ELF-1 (cell line): ENCODE results near the gene RNPC3.

ENCODE experiments used
- DNase-seq: peaks from one replicate; pipeline ENCODE4 v3.0.0-alpha.2; 2016; ENCODE audit warnings: low read depth, low spot score

Gene RNPC3, protein sequence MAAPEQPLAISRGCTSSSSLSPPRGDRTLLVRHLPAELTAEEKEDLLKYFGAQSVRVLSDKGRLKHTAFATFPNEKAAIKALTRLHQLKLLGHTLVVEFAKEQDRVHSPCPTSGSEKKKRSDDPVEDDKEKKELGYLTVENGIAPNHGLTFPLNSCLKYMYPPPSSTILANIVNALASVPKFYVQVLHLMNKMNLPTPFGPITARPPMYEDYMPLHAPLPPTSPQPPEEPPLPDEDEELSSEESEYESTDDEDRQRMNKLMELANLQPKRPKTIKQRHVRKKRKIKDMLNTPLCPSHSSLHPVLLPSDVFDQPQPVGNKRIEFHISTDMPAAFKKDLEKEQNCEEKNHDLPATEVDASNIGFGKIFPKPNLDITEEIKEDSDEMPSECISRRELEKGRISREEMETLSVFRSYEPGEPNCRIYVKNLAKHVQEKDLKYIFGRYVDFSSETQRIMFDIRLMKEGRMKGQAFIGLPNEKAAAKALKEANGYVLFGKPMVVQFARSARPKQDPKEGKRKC

DNA sequence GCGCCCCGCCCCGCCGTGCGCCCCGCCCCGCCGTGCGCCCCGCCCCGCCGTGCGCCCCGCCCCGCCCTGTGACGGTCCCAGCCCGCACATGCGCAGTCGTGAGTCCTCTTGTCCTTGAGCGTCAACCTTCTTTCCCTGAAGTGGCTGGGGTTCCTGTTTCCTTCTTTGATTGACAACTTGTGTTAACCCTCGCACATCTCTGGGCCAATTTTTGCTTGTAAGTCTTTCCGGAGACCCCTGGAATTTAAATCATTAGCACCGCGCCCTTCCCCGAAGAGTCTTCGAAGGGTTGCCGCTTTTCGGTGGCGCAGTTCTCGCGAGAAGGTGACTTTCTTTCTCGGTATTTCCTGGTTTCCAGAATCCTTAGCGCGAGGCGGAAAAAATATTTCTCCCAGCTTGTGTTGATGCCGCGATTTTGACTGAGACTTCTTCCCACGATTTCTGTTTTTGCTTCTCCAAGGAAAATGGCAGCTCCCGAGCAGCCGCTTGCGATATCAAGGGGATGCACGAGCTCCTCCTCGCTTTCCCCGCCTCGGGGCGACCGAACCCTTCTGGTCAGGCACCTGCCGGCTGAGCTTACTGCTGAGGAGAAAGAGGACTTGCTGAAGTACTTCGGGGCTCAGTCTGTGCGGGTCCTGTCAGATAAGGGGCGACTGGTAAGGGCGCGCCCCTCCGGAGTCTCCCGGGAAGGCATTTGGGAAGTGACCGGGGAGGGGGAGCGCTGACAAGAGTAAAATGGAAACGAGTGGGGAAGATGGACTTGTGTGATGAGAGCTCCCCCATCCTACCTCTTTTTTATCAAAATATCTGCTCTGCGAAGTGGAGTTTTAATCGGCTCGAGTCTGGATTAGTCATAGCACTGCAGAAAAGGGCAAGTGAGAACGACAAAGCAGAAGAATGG, at the start of gene RNPC3:
TSS of gene RNPC3 (plus strand) at position 93 of the 901 bp plus-strand sequence. CDS start at position 465, 372 bp downstream.
- DNase-seq, result peak; percentile 88

DNA sequence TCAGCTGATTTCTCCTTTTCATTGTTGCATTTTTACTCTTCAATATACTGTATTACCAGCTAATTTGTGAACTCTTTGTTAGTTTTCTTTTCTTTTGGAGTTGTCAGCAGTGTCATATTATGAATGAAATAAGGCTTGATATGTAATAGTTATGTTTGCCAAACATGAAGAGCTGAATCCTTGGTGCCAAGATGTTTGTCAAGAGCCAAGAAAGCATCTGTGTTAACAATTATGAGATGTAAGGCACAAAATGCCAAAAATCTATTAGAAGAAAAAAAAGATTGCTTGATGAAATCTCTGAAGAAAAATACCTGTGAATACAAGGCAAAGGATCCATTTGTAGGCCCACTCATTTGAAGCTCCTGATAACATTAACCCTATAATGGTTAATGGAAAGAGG, 48.4 kb upstream of the RNPC3 start:
- DNase-seq, result no peak

DNA sequence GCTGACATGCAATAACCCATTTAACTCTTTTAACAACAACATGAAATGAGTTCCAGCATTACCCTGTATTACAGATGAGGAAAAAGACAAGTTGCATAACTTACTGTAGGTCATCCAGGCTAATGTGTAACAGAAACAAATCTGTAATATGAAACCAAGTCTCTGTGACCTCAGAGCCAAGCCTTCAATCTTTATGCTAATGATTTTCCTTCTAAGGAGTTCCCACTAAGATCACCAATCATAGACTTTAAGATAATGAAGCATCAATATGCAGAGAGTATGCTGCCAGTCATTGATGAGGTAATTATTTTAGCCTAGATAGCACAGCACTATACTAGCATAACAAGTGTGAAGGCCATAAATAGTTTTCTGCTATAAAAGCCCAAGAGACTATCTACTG, 35.6 kb upstream of the RNPC3 start:
- no peak for DNase-seq

DNA sequence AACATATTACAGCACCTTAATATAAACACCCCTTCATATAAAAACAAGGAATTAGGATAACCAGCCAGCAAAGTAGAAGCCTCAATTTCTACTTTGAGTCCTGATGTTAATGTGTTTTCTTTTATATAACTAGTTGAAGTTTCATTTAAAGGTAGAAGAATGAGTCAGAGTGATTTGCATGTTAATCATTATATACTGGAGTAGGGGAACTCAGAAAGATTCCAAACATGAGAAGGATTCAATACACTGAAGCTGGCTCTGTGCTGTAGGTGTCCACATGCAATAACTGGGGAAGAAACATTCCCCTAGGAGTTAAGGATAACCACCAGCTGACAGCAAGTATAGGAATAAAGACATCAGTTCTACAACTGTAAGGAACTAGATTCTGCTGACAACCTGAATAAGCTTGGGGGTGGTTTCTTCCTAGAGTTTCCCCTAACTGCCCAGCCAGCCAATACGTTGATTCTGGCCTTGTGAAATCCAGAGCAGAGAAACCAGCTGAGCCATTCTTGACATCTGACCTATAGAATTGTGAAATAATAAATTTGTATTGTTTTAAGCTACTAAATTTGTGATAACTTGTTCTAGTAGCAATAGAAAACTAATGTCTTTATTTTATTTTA, 33.4 kb upstream of the RNPC3 start:
- DNase-seq, result no peak

DNA sequence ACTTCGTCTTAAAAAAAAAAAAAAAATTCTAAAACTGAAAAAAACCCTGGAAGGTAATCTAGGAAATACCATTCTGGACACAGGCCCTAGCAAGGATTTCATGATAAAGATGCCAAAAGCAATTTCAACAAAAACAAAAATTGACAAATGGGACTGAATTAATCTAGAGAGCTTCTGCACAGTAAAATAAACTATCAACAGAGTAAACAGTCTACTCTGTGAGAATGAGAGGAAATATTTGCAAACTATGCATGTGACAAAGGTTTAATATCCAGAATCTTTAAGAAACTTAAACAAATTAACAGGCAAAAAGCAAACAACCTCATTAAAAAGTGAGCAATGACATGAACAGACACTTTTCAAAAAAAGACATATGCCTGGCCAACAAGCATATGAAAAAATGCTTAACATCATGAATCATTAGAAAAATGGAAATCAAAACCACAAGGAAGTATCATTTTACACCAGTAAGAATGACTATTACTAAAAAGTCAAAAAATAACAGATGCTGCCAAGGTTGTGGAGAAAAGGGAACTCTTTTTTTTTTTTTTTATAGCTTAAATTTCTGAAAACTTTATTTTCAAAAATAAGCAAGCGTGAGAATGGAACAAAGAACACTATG, 29.4 kb upstream of the RNPC3 start:
- DNase-seq, result no peak

DNA sequence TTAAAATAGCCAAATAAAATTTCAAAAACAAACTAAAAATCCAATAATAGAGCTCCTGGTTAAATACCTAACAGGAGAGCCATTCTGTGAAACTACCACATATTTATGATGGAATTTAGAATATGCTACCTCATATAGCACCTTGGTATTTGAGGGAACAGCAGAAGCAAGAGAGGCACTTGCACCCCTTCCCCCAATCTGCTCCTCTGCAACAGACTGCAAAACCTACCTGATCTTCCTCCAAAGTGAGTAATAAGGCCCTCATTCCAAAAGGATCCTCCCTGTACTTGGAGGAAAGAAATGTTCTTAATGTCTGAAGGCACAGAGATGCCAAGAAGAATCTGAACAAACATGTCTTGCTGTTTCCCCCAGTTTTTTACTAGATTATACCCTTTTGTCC, 28.1 kb upstream of the RNPC3 start:
- DNase-seq, result no peak

DNA sequence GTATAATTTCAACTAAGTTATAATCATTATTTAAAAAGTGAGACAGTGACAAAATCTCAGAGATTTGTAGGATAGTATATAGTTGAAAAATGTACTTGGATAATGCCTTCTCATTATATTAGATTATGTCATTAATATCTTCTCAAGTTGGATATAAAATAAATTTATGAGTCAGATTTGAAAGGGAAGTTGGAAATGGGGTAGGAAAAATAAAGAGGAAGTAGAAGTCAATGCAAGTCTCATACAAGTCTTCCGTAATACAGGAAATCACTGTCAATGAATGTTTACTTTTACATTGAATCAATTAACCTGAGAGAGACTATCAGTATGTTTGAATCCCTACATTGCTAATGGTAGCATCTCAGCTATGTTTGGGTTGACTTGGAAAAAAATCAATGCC, 16.2 kb upstream of the RNPC3 start:
- DNase-seq, result no peak

DNA sequence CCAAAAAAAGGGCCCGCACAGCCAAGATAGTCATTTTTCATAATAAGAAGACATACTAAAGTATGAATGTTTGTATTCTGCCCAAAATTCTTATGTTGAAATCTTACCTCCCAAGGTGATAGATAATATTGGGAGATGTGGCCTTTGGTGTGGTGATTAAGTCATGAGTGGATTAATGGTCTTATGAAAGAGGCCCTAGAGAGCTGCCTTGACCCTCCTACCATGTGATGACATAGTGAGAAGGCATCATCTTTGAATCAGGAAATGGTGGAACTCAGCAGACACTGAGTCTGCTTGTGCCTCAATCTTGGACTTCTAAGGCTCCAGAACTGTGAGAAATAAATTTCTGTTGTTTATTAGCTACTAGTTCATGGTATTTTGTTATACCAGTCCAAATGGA, 11.8 kb upstream of the RNPC3 start:
- no peak for DNase-seq

DNA sequence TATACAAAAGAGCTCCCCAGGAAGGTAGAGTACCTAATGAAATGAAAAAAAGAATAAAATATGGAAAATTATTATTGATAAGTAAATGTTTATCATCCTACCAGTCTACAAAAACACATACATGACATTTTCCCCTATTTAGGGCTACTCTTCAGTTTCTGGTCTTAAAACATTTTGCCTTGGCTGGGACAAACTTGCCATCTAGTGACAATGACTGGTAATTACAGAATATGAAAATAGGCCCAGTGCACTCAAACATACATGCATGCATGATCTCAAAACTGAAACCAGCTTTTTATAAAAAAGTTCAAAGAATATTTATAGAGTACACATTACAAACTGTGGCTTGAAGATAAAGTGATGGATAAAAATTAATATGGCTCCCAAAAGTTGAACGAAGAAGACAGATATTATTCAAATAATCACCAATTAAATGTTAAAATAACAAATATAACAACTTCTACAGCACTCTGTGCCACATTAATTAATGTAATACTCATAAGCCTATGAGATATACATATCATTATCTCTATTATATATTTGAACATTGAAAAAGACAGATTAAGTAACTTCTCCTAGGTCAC, 10.5 kb upstream of the RNPC3 start:
- peak; percentile 2 for DNase-seq

DNA sequence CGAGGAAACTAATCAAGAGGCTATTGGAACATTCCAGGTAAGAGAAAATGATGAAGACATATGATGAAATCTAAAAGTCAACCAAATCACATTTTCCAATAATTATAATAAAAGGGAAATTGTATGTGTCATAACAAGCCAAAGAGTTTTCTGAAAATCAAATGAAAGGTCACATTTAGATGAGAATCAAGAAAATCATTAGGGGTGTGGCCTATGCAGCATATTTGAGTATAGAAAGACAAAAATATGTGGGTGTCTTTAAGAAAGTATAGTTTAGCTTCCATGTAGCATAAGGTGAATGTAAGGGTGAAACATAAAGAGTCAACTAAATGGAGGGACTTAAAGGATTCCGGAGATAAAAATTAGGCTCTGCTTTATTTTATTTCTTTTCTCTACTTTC, 9.2 kb upstream of the RNPC3 start:
- no peak for DNase-seq

DNA sequence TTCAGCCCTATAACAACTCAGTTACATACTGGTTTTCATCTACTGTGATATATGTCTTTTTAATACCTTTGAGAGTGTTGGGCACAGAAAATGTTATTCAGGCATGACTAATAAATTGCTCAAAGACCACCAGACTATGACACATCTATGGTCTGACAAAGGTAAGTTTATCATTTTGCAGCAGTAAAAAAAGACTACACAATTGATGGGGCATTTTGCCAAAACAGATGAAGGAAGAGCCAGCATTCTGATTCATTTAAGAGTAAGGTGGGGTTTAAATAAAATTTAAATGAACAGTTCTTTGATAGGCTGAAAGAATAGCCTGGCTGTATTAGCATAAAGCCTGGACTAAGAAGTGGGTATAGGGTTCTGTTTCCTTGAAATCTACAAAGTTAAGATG, 8.8 kb upstream of the RNPC3 start:
- no peak for DNase-seq

DNA sequence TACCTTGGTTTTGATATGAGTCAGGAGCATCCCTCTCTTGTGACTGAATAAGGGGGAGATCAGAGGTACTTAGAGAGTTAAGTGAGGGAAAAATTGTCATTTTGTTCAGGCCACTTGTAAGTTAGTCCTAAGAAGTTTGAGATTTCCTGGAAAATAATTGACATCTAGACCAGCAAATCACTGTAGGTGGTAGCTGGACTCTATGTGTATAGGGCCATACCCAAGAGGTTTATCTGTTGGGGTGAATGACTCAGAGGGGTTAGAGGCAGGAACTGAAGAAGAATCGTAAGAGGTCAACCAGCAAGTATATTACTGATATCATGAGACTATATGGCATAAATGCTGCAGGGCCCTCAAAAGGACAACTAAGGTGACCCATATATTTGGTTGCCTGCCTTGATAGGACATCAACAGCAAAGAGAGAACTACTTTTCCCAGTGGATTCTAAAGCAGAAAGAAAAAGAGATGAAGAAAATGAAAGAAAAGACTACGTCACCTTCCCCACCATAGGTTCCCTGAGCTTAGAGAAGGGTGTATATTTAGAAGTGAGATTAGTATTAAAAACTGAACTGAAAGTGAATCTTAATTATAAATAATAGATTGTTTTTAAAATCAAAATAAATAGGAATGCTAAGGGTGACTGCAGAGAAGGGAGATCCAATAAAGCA, 8.0 kb upstream of the RNPC3 start:
- no peak for DNase-seq

DNA sequence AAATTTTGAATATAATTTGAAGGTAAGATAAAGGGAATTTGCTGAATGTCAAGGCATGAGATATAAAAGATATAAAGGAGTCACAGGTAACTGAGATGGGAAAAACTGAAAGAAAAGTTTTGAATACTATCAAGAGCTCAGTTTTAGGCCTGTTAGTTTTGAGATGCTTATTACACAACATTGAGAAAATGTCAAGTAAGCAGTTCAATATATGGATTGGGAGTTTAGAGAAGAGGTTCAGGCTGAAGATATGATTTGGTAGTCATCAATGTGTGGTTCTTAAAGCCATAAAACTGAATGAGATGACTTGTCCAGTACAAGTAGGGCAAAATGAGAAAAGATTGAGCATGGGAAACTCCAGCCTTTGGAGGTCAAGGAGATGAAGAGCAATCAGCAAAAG, 4.7 kb upstream of the RNPC3 start:
- DNase-seq, result no peak

DNA sequence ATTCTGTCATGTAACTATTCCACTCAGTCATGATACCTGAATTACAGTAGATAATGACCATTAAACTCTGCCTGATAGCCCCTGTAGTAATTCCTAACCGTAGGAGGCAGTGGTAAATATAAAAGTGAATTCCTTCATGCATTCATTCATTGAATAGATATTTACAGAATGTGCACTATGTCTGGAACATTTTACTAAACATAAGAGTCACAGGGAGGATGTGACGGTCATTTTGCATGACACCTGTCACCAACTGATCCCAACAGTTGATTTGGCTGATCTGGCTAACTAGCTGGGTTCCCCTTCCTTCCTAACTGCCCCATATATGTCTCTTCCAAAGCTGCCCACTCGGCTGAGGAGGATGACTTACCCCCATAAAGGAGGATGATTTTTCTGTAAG, 2.2 kb upstream of the RNPC3 start:
- DNase-seq, result no peak

DNA sequence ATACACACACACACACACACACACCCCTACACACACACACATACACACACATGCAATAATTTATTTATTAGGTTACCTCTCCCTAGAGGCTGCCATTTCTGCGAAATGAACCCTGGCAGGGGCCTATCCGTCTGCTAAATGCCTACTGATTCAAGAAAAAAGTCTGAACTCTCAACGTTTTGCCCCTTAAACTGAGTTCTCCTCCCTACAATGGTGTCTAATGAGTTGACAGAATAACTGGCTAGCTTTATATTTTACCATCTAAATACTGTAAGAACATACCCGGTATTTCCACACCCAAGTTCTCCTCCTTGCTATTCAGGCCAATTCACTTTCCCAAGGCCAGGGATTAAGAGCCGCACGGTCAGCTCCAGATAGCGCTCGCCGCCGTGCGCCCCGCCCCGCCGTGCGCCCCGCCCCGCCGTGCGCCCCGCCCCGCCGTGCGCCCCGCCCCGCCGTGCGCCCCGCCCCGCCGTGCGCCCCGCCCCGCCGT, 339 bp upstream of the RNPC3 start:
- peak; percentile 30 for DNase-seq

DNA sequence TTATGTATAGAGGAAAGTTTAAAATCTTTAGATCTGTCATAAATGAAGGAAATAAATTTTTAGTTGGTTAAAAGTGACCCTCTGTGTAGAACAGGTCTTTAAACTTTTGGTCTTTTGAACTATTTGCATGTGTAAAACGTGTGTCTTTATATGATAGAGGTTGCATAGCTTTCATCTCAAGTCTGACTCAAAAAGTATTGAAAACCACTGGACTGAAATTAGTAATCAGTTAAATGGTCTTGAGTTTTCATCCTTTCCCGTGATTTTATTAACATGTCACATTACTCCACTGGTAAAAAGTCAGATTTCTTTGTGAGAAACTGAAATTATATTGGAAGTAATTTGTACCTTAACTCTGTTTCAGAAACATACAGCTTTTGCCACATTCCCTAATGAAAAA, 1.8 kb downstream of the RNPC3 start:
- no peak for DNase-seq

DNA sequence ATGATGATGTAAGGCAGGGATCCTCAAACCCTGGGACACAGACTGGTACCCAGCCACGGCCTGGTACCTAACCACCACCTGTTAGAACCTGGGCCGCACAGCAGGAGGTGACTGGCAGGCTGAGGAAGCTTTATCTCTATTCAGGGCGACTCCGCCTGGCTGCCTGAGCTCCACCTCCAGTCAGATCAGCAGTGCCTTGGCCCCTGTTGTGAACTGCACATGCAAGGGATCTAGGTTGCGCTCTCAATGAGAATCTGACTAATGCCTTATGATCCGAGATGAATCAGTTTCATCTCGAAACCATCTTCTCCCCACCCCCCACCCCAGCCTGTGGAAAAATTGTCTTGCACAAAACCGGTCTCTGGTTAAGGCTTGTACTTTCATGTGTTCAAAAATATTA, 4.2 kb downstream of the RNPC3 start:
- peak; percentile 9 for DNase-seq

DNA sequence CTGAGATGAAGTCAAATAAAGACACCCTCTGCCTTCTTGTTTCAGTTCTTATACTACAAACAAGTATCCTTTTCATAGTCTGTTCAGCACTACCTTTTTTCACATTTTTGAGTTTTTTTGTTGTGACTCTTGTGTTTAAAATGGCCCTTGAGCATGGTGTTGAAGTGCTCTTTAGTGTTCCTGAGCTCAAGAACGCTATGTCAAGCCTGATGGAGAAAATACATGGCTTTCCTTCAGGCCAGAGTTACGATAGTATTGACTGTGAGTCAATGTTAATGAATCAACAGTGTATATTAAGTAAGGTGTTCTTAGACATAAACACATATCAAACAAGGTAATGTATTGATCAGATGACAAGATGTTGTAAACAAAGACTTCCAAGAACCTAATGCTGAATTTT, 12.7 kb downstream of the RNPC3 start:
- no peak for DNase-seq

DNA sequence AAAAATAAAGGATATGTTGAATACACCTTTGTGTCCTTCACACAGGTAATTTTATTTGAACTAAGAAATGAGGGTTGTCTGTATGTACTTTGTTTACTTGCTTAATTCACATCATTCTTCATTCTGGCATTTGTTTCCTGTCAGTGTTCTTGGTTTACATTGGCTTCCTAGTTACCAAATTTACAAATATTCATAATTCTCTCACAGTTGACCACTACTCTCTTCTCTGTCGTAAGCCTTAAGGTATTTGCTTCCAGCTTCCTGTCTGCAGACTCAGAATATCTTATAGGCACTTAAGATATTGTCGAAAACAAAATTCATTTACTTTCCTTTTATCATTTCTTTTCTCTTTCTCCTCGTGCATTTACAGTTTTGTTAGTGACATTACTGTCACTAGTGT, 15.9 kb downstream of the RNPC3 start:
- DNase-seq, result no peak

DNA sequence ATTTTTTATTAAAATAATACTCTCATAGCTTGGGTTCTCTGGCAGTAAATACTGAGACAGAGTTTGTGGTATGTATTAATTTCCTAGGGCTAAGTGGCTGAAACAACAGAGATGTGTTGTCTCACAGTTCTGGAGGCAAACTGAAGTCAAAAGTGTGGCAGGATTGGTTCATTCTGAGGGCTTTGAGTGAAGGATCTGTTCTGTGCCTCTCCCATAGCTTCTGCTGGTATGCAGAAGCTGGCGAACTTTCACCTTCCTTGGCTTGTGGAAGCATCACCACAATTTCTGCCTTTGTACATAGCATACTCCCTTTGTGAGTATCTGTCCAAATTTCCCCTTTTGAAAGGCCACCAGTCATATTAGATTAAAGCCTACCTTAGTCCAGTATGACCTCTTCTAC, 21.0 kb downstream of the RNPC3 start:
- DNase-seq, result no peak

DNA sequence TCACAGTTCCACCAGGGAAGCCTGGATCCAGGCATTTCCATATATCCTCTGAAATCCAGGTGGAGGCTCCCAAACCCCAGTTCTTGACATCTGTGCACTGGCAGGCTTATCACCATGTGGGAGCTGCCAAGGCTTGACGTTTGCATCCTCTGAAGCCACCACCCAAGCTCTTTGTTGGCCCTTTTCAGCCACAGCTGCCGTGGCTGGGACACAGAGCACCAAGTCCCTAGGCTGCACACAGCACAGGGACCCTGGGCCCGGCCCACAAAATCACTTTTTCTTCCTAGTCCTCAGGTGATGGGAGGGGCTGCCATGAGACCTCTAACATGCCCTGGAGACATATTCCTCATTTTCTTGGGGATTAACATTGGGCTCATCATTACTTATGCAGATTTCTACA, 22.3 kb downstream of the RNPC3 start:
- DNase-seq, result no peak
